HepG2 (cell line): ENCODE results near the gene BACH2.

ENCODE experiments used
- ASH2L ChIP-seq: fragments of 300-600, 200-600 bp; sonication (generic); IDR thresholded peaks from 2 replicates; pipeline ENCODE4 v1.7.0; 2017; ENCODE audit warnings: low read depth, mild to moderate bottlenecking, moderate library complexity, mixed read lengths, low read length; ENCODE audit not compliant: insufficient read length
- EHMT2 ChIP-seq: fragments of 200-600 bp; sonication (generic); IDR thresholded peaks from 2 replicates; pipeline ENCODE4 v1.7.0; 2017; ENCODE audit warnings: antibody characterized with exemption, low read depth, low read length, borderline replicate concordance
- HCFC1 ChIP-seq: fragments of 150-350 bp; IDR thresholded peaks from 2 replicates; pipeline ENCODE4 v1.6.1; 2014; ENCODE audit warnings: low read depth, low read length
- KLF11 ChIP-seq: IDR thresholded peaks from 2 replicates; pipeline ENCODE4 v1.6.1; 2016; ENCODE audit warnings: missing compliant biosample characterization
- RBM22 ChIP-seq: fragments of 200-400 bp; formaldehyde crosslinking; optimal IDR thresholded peaks from 2 replicates; pipeline ENCODE3; 2017; ENCODE audit warnings: mild to moderate bottlenecking, low read length, moderate library complexity
- RFX1 ChIP-seq: fragments of 450-650 bp; IDR thresholded peaks from 2 replicates; pipeline ENCODE4 v1.6.1; 2017
- RFXAP ChIP-seq: sonication (generic); formaldehyde crosslinking; IDR thresholded peaks from 2 replicates; pipeline ENCODE4 v1.4.0; 2020; ENCODE audit warnings: missing genetic modification reagents, borderline replicate concordance
- SP1 ChIP-seq, 2 experiments: fragments of 450-650 bp in 1 of 2; sonication (generic) in 1 of 2; formaldehyde crosslinking in 1 of 2; IDR thresholded peaks; 2 replicates each; pipeline versions ENCODE4 v1.4.0 to v1.6.1; 2016 to 2020; ENCODE audit warnings: missing genetic modification reagents in 1 of 2
- TFE3 ChIP-seq: IDR thresholded peaks from 2 replicates; pipeline ENCODE4 v1.6.1; 2016
- TP53 ChIP-seq: sonication (generic); formaldehyde crosslinking; conservative IDR thresholded peaks from 2 replicates; pipeline ENCODE4 v1.4.0; 2020; ENCODE audit warnings: missing genetic modification reagents

DNA sequence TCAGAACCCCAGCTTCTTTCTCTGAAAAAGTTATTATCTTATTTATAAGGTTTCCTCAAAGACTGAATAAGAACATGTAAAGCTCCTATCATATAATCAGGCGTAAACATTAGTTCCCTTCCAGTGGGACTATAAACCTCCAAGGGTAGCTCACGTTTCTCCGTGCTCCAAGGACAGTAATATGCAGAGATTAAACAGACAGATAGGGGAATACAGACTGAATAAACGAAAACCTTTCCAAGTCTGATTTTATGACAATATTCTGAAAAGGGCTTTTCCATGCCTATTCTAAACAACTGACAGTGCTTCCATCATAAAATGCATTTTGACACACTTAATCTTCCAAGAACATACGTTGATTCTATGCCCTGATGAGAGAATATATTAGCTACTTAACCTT is 22.8 kb downstream of the BACH2 start:
- TF ChIP-seq RBM22 (no peak), TP53 (CRISPR knock-in tag) (no peak), ASH2L (no peak), HCFC1 (no peak), EHMT2 (no peak), KLF11 (CRISPR knock-in tag) (no peak), SP1 (IDR thresholded peaks at IDR 0.05) (no peak), SP1 (CRISPR knock-in tag; IDR thresholded peaks at IDR 0.05) (no peak), RFXAP (no peak), TFE3 (CRISPR knock-in tag) (no peak), RFX1 (no peak)
